Measurements from ENCODE around the gene XXYLT1.
"Not testable (repeated sequence)": the region's sequence is repeated elsewhere in the genome, so short reads cannot be mapped to it uniquely, and the experiment has no call there.

Gene XXYLT1

DNA sequence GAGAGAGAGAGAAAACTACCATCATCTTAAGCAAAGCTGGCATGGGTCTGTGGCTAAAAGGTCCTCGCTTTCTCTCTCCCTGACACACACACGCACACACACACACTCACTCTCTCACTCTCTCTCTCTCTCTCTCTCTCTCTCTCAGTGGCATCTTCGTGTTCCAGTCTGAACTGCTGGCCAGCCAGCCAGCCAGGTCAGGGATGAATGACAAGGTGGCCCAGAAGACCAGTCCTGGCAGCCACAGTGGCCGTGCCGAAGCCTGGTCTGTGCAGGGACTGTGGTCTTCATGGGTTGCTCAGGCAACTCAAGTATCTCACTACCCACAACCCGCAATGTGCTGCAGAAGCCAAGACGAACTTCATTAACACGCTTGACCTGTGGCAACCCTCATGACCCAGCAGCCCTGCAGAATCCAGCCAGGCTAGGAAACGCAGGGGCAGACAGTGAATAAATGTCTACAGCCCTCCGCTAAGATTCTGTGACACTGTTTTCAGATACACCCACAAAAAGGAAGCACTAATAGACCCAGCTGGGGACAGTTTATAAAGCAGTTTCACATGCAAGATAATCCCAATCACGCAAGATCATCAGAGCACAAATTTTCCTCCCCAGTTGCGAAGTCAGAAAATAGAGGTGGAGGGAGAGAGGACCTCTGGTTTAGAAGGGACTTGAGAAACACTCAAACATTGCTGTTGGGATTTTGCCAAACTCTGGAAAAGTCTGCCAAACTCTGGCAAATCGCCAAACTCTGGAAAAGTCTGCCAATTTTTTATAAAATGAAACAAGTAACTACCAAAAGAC is 66.4 kb downstream of the XXYLT1 start:
- DNase-seq = no peak

DNA sequence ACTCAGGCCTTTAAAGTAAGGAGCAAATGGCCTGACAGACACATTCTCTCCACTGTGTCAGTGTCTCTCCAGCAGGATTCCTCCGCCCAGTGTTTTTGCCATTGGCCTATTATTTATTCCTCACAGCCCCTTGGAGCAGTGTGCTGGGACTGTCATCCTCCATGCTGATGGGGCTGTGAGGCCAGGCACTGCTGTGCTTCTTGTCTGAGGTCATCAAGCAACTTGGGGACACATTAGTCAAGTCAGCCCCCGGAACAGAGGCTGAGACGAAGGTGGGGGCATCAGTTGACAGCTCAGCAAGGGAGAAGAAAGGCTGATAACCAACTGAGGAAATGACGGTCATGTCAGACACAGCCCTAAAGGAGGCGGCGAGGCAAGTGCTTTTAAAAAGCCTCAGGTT is 67.4 kb downstream of the XXYLT1 start:
- DNase-seq = no peak

DNA sequence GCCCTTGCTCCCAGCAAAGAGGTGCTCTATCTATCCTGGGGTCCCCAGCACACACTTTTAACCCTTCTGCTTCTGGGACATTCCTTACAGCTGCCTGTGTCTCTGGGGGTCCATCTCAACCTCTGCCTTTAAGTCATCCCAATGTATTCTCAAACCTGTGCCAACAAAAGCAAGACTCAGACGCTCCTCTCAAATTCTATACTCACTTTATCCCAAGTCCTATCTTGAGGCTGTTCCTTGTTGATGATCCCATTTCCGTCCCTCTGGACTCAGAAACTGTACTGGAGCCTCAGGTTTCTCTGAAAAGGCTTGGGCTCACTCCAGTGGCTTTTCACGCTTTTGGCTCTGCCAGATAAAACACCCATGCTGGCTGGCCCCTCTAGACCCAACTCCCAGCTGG is 69.7 kb downstream of the XXYLT1 start:
- no peak for DNase-seq

DNA sequence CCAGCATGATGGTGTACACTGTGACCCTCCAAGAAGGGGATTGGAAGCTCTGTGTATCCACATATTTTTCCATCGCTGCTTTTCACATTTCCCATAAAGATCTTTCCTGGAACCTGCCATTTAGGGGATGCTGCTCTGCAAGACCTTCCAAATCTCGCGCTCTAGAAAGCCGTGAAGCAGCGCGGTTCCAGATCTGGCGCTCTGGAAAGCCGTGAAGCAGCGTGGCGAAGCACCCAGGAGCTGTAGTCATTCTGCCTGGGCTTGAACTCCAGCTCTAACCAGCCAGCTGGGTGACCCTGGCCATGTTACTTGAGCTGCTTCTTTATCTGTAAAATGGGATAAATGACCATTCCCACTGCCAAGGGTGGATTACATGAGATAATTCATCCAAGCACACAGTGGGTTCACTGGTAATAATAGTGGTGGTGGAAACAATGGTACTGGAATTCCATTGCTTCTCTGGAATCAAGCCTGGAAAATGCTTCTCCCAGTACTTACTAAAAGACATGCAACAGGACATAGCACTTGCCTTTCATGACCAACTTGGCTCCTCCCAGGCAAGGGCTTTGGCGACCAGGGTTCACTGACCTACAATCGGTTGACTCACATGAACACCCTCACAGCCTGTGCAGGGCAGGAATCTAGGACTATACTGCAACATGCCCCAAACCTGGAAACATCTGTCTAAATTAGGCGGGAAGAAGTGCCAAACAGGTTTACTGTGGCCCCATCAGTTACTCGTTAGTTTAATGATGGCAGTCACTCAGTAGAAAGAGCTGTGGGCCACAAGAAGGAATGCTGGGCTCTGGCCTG is 70.7 kb downstream of the XXYLT1 start:
- DNase-seq = no peak

DNA sequence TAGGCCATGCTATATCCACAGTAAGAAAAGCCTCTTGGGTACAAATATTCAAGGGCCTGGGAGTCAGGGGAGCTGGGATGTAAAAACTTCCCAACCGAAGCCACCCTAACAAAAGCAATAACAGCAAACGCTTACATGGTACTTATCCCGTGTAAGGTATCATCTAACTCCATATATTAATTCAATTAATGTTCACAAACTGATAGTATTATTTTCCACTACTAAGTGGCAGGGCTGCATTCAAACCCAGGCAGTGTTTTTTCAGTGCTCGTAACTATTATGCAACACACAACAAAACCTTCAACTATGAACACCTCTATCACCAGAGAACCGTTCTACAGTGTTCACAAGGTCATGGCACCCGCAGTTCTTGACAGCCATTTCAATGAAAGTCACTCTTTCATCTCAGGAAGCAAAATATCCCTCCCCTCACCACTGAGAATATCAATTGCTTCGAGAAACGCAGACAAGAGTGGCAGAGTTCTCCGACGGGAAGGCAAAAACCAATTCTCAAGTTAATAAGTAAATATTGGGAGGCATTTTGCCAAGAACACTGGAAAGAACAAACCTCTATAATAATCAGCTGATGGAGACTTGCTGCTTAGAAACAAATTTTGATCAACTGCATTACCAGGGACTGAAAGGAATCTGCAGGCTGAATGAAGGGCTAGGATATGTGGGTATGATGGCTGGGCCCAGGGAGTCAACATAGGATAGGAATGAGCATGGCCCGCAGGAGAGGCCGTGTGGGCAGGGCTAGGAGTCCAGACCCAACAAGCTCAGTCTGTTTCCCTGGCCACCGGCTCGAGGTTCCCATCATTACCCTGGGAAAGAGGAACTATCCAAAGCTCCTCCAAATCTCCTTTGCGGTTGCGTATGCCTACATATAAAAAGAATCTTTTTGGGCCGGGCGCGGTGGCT is 72.3 kb downstream of the XXYLT1 start:
- no peak for DNase-seq

DNA sequence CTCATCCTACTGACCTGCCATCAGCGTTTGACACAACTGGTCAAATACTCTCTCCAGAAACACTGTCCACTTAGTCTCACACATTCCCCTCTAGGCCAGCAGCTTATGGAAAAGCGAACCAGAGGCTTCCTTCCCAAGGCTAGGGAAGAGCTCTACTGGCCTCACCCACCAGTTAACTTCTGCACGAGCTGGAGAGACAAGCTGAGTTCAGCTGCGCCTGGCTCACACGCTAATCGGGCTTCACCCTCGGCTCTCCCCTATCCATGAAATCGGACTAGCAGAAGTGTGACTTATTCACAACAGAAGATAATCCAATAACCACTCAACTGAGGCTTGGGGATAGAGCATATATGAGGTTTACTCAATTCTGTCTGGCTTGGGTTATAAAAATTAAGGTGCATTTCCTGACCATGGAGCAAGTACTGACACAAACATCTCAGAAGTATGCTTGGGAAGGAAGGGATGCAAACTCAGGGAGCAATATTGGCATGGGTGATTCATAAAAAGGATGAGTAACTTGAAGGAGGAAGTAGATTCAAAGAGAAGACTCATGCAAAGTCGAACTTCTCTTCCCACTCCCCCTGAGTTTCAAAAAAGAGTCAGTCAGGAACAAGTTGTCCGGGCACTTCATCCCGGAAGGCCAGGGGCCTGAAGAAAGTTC is 73.1 kb downstream of the XXYLT1 start:
- DNase-seq = no peak

DNA sequence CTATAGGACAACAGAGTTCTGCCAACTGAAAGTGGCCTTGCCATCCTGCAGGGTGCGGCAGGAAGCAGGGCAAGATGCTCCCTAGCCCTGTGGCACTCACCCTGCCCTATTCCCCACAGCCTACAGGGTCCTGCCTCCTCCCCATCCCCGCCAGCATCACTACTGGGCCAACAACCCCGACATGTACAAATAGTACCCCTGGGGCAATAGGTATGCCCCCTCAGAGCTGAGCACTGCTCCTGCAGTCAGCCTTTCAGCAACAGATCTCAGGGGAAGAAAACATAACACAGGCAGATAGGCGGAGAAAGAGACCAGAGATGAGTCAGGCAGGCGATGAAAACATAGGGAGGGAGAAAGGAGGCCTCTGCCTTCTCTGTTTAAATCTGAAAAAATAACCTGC is 74.7 kb downstream of the XXYLT1 start:
- no peak for DNase-seq

DNA sequence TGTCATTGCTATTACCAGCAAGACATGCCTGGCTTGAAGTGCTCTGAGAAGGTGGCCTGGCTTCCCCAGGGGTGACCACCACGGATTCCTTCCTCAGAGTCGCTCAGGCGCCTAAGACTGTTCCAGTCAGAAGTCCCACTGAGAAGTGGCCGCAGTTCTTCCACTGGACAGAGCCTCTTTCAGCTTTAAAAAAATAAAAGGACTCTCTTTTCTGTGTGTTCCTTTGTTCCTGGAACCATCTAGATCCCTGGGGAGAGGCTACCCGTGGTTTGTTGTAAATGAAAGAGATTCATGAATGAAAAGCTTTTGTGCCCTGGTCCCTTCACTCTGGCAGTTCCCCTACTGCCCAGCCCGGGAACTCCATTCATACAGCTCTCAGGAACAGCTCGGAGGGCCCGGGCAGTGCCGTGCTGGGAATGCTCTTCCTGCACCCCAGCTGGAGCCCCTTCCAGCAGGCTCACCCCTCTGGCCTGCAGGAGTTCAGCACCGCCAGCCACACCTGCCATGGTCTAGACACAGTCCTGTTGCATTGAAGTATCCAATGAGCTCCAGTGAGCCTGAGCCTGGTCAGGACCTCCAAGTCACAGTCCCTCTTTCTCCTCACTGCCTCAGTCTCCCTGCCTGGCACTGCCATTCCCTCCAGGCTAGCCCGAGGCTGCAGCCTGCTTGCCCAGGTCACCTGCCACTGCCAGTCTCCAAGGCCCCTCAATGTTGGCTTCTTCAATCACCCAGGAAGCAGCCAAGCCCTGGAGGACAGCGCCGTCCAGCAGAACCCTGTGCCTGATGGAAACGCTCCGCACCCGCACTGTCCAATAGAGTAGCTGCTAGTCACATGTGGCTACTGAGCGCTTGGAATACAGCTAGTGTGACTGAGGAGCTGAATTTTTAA is 75.4 kb downstream of the XXYLT1 start:
- no peak for DNase-seq

DNA sequence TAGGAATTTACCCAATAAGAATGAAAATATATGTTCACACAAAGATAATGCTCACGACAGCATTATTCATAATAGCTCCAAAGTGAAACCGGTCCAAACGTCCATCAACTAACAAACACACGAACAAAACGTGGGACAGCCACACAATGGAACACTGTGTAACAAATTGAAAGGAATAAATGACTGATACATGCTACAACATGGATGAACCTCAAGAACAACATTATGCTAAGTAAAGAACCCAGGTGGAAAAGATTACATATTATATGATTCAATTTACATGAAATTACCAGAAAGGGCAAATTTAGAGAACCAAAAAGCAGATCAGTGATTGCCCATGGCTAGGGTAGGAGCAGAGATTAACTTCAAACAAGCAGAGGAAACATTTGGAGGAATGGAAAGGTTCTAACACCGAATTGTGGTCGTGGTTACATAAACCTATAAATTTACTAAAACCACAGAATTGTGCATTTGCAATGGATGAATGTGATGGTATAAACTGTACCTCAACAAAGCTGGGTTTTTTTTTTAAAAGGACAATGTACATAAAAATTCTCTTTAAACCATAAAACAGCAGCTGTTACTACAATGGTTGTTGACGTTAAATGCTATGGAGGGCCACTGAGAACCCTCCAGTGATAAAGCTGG is 76.3 kb downstream of the XXYLT1 start:
- DNase-seq = no peak

DNA sequence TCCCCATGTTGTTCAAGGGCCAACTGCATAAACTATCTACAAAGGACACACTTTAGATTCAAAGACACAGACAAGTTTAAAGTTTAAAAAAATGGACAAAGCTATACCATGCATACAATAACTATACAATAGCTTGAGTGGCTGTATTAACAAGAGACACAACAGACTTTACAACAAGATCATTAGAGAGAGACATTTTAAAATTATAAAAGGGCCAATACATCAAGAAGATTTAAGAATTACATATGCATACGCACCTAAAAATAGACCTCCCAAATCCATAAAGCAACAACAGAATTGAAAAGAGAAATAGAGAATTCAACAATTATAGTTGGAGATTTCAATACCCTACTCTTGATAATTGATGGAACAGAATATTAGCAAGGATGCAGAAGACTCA is 79.4 kb downstream of the XXYLT1 start:
- no peak for DNase-seq

DNA sequence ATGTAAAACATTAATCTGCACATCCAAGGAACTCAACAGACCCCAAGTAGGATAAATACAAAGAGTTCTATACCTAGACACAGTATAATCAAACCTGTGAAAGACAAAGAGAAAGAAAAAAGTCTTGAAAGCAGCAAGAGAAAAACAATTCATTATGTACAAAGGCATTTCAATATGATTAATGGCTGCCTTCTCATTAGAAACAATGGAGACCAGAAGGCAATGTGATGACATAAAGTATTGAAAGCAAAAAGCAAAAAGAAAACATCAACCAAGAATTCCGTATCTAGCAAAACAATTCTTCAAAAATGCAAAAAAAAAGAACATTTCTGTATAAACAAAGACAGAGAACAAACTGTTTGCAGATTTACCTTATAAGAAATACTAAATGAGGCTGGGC is 81.1 kb downstream of the XXYLT1 start:
- DNase-seq = no peak

DNA sequence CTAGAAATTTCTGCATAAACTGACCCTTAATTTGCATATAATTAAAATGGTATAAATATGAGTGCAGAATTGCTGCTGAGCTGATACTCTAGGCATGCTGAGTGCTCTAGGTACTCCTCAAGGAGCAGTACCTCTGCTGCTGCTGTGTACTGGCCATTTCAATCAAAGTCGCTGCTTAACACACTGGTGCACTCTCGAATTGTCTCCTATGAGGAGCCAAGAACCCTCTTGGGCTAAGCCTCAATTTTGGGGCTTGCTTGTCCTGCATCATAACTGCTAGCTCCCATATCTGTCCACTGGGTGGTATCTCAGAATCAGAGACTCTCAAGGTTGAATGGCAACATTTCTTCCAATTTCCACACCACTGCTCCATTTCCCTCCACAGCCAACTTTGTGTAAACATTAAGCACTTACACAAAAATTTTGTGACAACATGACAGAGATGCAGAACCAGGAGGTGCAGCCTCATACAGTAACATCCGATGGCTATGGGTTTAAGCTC is 82.5 kb downstream of the XXYLT1 start:
- DNase-seq = no peak

DNA sequence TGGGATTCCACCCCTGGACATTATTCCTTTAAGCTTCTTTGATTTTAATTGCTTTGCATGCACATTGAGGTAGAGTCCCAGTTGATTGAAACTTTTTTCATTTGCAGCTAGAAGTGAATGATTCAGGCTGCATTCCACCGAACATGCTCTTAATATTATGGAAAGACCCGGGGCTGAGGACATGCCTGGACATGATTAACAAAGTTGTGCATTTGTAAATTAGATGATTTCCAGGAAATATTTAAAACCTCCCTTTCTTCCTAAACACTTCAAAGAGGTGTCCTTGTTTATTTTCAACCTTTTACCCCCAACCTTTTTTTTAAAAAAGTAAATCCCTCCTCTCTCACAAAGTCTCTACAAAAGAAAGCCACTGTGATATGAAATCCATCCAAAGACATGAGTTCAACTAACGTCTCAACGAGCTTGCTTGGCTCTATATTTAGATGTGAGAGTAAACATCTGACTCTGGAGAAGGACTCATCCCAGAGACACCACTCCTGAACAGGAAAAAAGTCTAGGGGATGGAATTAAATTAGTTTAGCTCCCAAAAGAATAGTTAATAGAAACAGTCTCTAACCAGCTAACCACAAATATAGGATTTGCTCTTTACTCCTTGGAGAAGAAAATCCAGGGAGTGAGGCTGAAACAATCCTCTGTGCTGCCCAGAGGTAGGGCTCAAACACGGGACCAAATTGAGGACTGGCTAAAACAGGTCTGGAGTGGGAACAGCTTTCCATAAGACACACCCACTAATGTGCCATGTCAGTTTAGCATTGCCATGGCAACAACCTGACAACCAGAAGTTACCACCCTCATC is 83.1 kb downstream of the XXYLT1 start:
- no peak for DNase-seq

DNA sequence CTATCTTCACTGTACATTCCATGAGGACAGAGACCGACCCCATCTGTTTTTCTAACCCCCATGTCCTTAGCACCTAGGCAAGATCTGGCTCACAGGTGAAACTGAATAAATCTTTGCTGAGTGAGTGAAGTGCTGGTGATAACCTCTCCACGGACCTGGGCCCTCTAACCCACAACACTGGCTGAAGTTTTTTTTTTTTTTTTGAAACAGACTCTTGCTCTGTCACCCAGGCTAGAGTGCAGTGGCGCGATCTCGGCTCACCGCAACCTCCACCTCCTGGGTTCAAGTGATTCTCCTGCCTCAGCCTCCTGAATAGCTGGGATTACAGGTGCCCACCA is 84.3 kb downstream of the XXYLT1 start:
- DNase-seq = not testable (repeated sequence)

DNA sequence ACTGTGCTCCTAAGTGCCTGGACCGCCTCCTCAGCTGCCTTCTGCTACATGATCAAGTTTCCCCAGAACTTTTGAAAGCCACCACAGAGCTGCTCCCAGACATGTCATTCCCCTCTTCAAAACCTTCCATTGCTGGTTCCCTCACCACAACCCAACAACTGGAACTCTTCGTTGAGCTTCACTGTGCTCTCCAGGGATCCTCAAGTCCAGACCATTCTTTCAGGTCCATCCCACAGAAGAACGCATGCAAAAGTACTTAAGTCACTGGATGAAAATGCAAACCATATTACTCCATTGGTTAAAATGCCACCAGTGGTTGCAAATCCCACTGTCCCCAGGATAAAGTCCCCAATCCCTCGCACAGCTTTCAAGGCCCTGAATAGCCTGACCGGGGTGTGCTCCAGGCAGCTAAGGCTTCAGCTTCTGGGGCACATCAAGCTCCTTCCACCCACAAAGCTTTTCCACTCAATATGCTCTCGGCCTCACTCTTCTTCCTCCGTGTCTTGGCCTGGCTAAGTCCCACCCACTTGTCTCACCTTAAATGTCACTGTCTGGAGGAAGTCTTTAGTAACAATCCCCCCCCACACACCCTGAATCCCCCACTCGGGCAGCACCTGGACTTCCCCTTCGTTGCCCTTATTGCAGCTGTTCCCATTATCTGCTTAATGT is 84.8 kb downstream of the XXYLT1 start:
- DNase-seq = no peak

DNA sequence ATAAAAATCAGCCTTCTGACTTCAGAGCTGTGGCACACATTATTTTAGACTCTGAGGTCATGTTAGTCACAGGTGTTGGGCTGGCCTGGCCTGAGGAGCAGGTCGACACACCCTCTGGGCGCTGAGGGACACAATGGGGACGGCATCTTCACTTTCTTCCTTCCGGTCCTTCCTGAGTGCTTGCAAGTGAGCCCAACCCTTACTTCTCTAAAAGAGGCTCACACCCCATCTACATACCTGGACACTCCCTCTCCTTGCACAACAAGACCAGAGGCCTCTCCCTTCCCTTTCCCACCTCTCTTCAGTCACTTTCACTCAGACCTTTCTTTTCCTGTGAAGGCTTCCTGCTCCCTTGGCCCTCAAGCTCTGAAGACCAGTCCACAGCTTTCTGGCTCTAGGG is 85.4 kb downstream of the XXYLT1 start:
- DNase-seq = no peak

DNA sequence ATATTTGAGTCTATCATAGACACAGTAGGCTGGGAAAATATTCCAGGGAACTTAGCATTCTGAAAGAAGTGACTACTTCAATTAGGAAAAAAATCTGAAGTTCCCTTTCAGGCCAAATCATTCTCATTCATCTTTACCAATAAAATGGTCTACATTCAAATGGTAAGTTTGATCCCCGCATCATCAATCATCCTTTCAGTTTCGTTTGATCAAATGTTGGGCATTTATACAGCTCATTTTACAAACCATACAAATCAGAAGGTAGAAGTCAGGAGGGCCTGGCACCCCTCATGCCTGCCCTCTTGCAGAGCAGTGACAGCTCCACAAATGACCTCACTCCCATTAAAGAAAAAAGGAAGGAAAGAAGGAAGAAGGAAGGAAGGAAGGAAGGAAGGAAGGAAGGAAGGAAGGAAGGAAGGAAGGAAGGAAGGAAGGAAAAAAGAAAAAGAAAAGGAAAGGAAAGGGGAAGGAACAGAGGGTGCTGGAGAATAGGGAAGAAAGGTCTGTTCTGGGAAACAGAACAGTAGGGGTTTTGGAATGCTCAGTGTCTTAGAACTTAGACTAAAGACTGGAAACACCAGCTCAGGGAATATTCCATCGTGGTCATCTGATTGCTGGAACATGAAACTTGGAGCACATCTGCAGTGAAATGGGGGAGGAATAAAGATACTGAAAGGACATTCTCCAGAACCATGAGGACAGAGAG is 86.1 kb downstream of the XXYLT1 start:
- no peak for DNase-seq

DNA sequence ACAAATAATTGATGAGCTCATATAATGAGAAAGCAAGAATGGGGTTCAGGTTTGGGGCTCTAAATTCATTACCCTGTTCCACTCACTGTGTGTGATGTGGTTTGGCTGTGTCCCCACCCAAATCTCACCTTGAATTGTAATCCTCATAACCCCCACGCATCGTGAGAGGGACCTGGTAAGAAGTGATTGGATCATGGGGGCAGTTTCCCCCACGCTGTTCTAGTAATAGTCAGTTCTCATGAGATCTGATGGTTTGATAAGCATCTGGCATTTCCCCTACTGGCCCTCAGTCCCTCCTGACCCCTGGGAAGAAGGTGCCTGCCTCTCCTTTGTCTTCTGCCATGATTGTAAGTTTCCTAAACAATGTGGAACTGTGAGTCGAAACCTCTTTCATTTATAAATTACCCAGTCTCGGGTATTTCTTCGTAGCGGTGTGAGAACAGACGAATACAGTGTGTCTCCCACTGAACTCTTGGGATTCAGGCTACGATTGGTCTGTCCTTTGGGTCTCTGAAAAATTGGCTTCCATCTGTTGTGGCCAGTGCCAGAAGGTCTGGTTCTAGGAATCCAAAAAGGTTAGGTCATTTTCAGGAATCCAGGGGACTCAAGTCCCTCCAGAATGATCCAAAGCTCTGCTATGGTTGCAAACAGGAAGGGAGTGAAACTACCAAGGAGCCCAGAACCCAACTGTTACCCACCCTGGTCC is 87.7 kb downstream of the XXYLT1 start:
- DNase-seq = no peak
